SK-N-SH (cell line): ENCODE measurements around the gene PRKG1. TPM values are rescaled to one million over a fixed set of nuclear protein-coding genes. Genes with fewer than 3 reads are reported as not detected.
A peak's percentile ranks its signal among the peaks of the same experiment; 100 is the strongest.
"Not testable (repeated sequence)": the region's sequence is repeated elsewhere in the genome, so short reads cannot be mapped to it uniquely, and the experiment has no call there.

Experiments
- CTCF ChIA-PET: fragments of 300-600, 350-600 bp; formaldehyde crosslinking; extraction: SDS; loops from one replicate; lab custom pipeline; 2021; lab: Yijun Ruan, JAX
- POLR2A ChIA-PET: fragments of 350-600 bp; sonication (Branson Sonifier 250); formaldehyde crosslinking; extraction: SDS; loops from one replicate; lab custom pipeline; 2020; ENCODE audit warnings: antibody characterized with exemption, inconsistent platforms; lab: Yijun Ruan, JAX
- DNase-seq: peaks from one replicate; pipeline ENCODE4 v3.0.0; 2012
- H2AFZ ChIP-seq: fragments of 200-600 bp; sonication (generic); 2 replicates; pipeline ENCODE4 v1.8.1; 2016; ENCODE audit warnings: antibody characterized with exemption, mild to moderate bottlenecking, low read depth
- H3F3A ChIP-seq: fragments of 200-600 bp; sonication (generic); replicated peaks from 2 replicates; pipeline ENCODE3; 2016; ENCODE audit warnings: antibody characterized with exemption, mild to moderate bottlenecking; ENCODE audit not compliant: insufficient read depth
- H3K27ac ChIP-seq, 2 experiments: fragments of 200-500 bp in 1 of 2; fragments of 200-600 bp in 1 of 2; sonication (Bioruptor generic) in 1 of 2; sonication (generic), shearing (Covaris generic) in 1 of 2; 2 replicates each; pipeline versions ENCODE4 v1.5.1 to v1.6.1; 2014 to 2016; ENCODE audit warnings: low read depth in 2 of 2, inconsistent platforms in 1 of 2, low read length in 1 of 2, mild to moderate bottlenecking in 1 of 2, mixed read lengths in 1 of 2
- H3K27me3 ChIP-seq: fragments of 200-600 bp; sonication (generic), shearing (Covaris generic); 2 replicates; pipeline ENCODE4 v1.6.1; 2016; ENCODE audit warnings: mixed run types; ENCODE audit not compliant: insufficient read depth
- H3K36me3 ChIP-seq, 2 experiments: fragments of 200-500 bp in 1 of 2; fragments of 200-600 bp in 1 of 2; sonication (Bioruptor generic) in 1 of 2; sonication (generic) in 1 of 2; replicated peaks in 1 of 2; 2 replicates each; pipeline versions ENCODE3 to v1.5.1; 2014 to 2016; ENCODE audit warnings: low read length in 1 of 2, mild to moderate bottlenecking in 1 of 2; ENCODE audit not compliant: insufficient read depth in 2 of 2, control insufficient read depth in 1 of 2
- H3K4me1 ChIP-seq, 2 experiments: fragments of 200-500 bp in 1 of 2; fragments of 200-600 bp in 1 of 2; sonication (Bioruptor generic) in 1 of 2; sonication (generic), shearing (Covaris generic) in 1 of 2; 2 replicates each; pipeline versions ENCODE4 v1.5.1 to v1.6.1; 2014 to 2016; ENCODE audit warnings: low read depth in 1 of 2, low read length in 1 of 2, mixed run types in 1 of 2; ENCODE audit not compliant: insufficient read depth in 2 of 2, control insufficient read depth in 1 of 2
- H3K4me2 ChIP-seq: fragments of 200-600 bp; sonication (generic), shearing (Covaris generic); 2 replicates; pipeline ENCODE4 v1.6.1; 2017; ENCODE audit warnings: mixed run types
- H3K4me3 ChIP-seq, 2 experiments: fragments of 200-500 bp in 1 of 2; fragments of 200-600 bp in 1 of 2; sonication (Bioruptor generic) in 1 of 2; sonication (generic), shearing (Covaris generic) in 1 of 2; 2 replicates each; pipeline versions ENCODE4 v1.5.1 to v1.8.1; 2014 to 2016; ENCODE audit warnings: low read depth in 2 of 2, inconsistent platforms in 1 of 2, low read length in 1 of 2, mild to moderate bottlenecking in 1 of 2, mixed read lengths in 1 of 2, moderate library complexity in 1 of 2
- H3K79me2 ChIP-seq: fragments of 200-600 bp; sonication (generic); 2 replicates; pipeline ENCODE4 v1.8.1; 2017; ENCODE audit warnings: mild to moderate bottlenecking; ENCODE audit not compliant: insufficient read depth
- H3K9ac ChIP-seq: fragments of 200-600 bp; sonication (generic); 2 replicates; pipeline ENCODE4 v1.6.1; 2017; ENCODE audit warnings: mixed run types
- H3K9me2 ChIP-seq: fragments of 200-600 bp; sonication (generic); 2 replicates; pipeline ENCODE4 v1.6.1; 2017; ENCODE audit warnings: mixed run types
- H3K9me3 ChIP-seq: fragments of 200-600 bp; sonication (generic); 2 replicates; pipeline ENCODE4 v1.6.1; 2017; ENCODE audit warnings: mixed run types, mild to moderate bottlenecking, moderate library complexity
- H4K20me1 ChIP-seq: fragments of 200-600 bp; sonication (generic); 2 replicates; pipeline ENCODE4 v1.6.1; 2017; ENCODE audit warnings: mild to moderate bottlenecking, mixed run types; ENCODE audit not compliant: insufficient read depth
- EP300 ChIP-seq, 2 experiments: IDR thresholded peaks; 2 replicates each; pipeline versions ENCODE4 v1.4.0 to v1.6.1; 2012; ENCODE audit warnings: borderline replicate concordance in 1 of 2, low read depth in 1 of 2, low read length in 1 of 2
- EZH2phosphoT487 ChIP-seq: fragments of 200-600 bp; sonication (generic); IDR thresholded peaks from 2 replicates; pipeline ENCODE4 v1.6.1; 2017; ENCODE audit warnings: low read depth, mixed run types, mild to moderate bottlenecking, antibody characterized with exemption, moderate library complexity, borderline replicate concordance
- FOSL2 ChIP-seq: IDR thresholded peaks from 2 replicates; pipeline ENCODE4 v1.4.0; 2012; ENCODE audit warnings: low read depth, mild to moderate bottlenecking, moderate library complexity, borderline replicate concordance
- FOXM1 ChIP-seq: IDR thresholded peaks from 2 replicates; pipeline ENCODE4 v1.4.0; 2012; ENCODE audit warnings: low read depth, mild to moderate bottlenecking
- JUND ChIP-seq: IDR thresholded peaks from 2 replicates; pipeline ENCODE4 v1.4.0; 2012
- MAX ChIP-seq: IDR thresholded peaks from 2 replicates; pipeline ENCODE4 v1.4.0; 2012; ENCODE audit warnings: low read depth
- MXI1 ChIP-seq: IDR thresholded peaks from 2 replicates; pipeline ENCODE4 v1.6.1; 2012; ENCODE audit warnings: mild to moderate bottlenecking, low read depth, low read length, improper control_type of control experiment
- NRF1 ChIP-seq: IDR thresholded peaks from 2 replicates; pipeline ENCODE4 v1.6.1; 2012; ENCODE audit warnings: low read depth, mild to moderate bottlenecking, low read length
- POLR2AphosphoS5 ChIP-seq: IDR thresholded peaks from 2 replicates; pipeline ENCODE4 v1.6.1; 2012; ENCODE audit warnings: low read depth, low read length
- RAD21 ChIP-seq: IDR thresholded peaks from 2 replicates; pipeline ENCODE4 v1.6.1; 2012; ENCODE audit warnings: mild to moderate bottlenecking, low read length
- SIN3A ChIP-seq: IDR thresholded peaks from 2 replicates; pipeline ENCODE4 v1.6.1; 2012; ENCODE audit warnings: low read depth, mild to moderate bottlenecking, low read length, moderate library complexity, borderline replicate concordance
- SMC3 ChIP-seq: IDR thresholded peaks from 2 replicates; pipeline ENCODE4 v1.6.1; 2012; ENCODE audit warnings: low read depth, low read length, improper control_type of control experiment
- TCF12 ChIP-seq: IDR thresholded peaks from 2 replicates; pipeline ENCODE4 v1.4.0; 2012
- TEAD4 ChIP-seq: IDR thresholded peaks from 2 replicates; pipeline ENCODE4 v1.4.0; 2012; ENCODE audit warnings: mild to moderate bottlenecking, borderline replicate concordance; ENCODE audit not compliant: insufficient read depth
- WGBS: methylation state at CpG from one replicate; pipeline ENCODE4 v1.1.6; 2017; ENCODE audit warnings: low lambda C conversion rate; 5-methylcytosine and 5-hydroxymethylcytosine counted together
- polyA plus RNA-seq, 3 experiments: library from polyadenylated mRNA; depleted of rRNA; stranded (reverse); fragments of >200 nt; gene quantifications; 2 replicates each; pipeline ENCODE4 v1.2.3, GENCODE V29; 2012
- TF ChIP-seq, protein P1 (sequence below): fragments of 150-350 bp; IDR thresholded peaks from 2 replicates; pipeline ENCODE4 v1.6.1; 2017; ENCODE audit warnings: antibody characterized with exemption, low read length, low read depth, borderline replicate concordance
- TF ChIP-seq, protein P2 (sequence below): IDR thresholded peaks from 2 replicates; pipeline ENCODE4 v1.4.0; 2012; ENCODE audit warnings: low read depth, borderline replicate concordance
- TF ChIP-seq, protein P3 (sequence below): IDR thresholded peaks from 2 replicates; pipeline ENCODE4; 2012
- TF ChIP-seq, protein P4 (sequence below): fragments of 150-350 bp; IDR thresholded peaks from 2 replicates; pipeline ENCODE4 v1.6.1; 2016; ENCODE audit warnings: mild to moderate bottlenecking, low read depth, low read length

The PRKG1 gene
- polyA plus RNA-seq, 1 of the 3 experiments (the other 2 are of a cell fraction): 4.1 TPM

DNA sequence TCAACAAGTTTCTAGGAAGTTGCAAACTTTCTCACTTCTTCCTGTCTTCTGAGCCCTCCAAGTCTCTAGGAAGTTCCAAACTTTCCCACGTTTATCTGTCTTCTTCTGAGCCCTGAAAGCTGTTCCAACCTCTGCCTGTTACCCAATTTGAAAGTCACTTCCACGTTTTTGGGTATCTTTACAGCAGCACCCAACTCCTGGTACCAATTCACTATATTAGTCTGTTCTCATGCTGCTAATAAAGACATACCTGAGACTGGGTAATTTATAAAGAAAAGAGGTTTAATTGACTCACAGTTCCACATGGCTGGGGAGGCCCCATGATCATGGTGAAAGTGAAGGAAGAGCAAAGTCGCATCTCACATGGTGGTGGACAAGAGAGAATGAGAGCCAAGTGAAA is 381.5 kb downstream of the PRKG1 start:
- CTCF ChIA-PET, H2AFZ ChIP-seq, H4K20me1 ChIP-seq, H3K9me2 ChIP-seq, H3K36me3 ChIP-seq, H3F3A ChIP-seq, H3K9me3 ChIP-seq, H3K4me2 ChIP-seq, H3K9ac ChIP-seq, POLR2A ChIA-PET, DNase-seq, H3K27ac ChIP-seq, H3K4me3 ChIP-seq, H3K4me1 ChIP-seq, H3K27me3 ChIP-seq, H3K79me2 ChIP-seq: not testable (repeated sequence)
- 42% methylated on average over 3 of the region's 3 CpGs for WGBS

DNA sequence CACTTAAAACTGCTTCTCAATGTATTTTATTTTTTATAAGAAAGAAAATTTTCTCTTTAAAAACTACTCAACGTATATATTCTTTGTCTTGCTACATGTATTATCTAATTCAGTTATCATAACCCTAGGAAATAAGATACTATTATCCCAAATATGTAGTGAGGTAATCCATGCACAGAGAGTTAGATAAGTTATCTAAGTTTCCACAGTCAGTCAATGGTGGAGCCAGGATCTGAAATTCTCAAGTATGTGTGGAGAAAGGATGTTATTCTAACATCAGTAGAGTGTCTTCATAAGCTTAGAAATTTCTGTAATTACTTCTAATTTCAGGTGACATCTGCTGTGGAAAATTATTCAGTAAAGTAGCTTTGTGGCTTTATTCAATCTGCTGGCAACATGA is 385.2 kb downstream of the PRKG1 start:
- Histone ChIP-seq H3K4me3 (no peak overlapping the region), H3K9me3 (no peaks in the 10 kb centered on the region), H3K27me3 (no peaks in the 10 kb centered on the region), H3K4me2 (no peak overlapping the region), H3K27ac (no peak overlapping the region), H3K9ac (no peak overlapping the region), H3K9me2 (no peaks in the 10 kb centered on the region), H3K79me2 (no peaks in the 10 kb centered on the region), H2AFZ (no peak overlapping the region), H3K4me1 (no peaks in the 10 kb centered on the region; a peak in 2 of 4 replicates), H4K20me1 (no peaks in the 10 kb centered on the region), H3K36me3 (no peaks in the 10 kb centered on the region), H3F3A (no peaks in the 10 kb centered on the region)
- ChIA-PET POLR2A (no interaction called here), CTCF (no interaction called here)
- TF ChIP-seq SIN3A: no peak
- TF ChIP-seq, protein P1, sequence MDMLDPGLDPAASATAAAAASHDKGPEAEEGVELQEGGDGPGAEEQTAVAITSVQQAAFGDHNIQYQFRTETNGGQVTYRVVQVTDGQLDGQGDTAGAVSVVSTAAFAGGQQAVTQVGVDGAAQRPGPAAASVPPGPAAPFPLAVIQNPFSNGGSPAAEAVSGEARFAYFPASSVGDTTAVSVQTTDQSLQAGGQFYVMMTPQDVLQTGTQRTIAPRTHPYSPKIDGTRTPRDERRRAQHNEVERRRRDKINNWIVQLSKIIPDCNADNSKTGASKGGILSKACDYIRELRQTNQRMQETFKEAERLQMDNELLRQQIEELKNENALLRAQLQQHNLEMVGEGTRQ: no peak
- TF ChIP-seq NRF1: no peak
- TF ChIP-seq FOSL2: no peak
- TF ChIP-seq SMC3: no peak
- TF ChIP-seq POLR2AphosphoS5: no peak
- TF ChIP-seq, protein P2, sequence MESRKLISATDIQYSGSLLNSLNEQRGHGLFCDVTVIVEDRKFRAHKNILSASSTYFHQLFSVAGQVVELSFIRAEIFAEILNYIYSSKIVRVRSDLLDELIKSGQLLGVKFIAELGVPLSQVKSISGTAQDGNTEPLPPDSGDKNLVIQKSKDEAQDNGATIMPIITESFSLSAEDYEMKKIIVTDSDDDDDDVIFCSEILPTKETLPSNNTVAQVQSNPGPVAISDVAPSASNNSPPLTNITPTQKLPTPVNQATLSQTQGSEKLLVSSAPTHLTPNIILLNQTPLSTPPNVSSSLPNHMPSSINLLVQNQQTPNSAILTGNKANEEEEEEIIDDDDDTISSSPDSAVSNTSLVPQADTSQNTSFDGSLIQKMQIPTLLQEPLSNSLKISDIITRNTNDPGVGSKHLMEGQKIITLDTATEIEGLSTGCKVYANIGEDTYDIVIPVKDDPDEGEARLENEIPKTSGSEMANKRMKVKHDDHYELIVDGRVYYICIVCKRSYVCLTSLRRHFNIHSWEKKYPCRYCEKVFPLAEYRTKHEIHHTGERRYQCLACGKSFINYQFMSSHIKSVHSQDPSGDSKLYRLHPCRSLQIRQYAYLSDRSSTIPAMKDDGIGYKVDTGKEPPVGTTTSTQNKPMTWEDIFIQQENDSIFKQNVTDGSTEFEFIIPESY: no peak
- no peak for TF ChIP-seq RAD21
- 81% methylated on average over 1 of the region's 1 CpG for WGBS
- no peak for DNase-seq

- Histone ChIP-seq H3K79me2 (no peaks in the 10 kb centered on the region), H3K9ac (no peak overlapping the region), H3K4me1 (no peaks in the 10 kb centered on the region; a peak in 2 of 4 replicates), H4K20me1 (no peaks in the 10 kb centered on the region), H3K9me2 (no peaks in the 10 kb centered on the region), H3F3A (no peaks in the 10 kb centered on the region), H3K4me3 (no peak overlapping the region), H3K4me2 (no peak overlapping the region), H3K27me3 (no peaks in the 10 kb centered on the region), H2AFZ (no peak overlapping the region), H3K27ac (peak overlapping the region in 1 of 2 experiments; percentile 75; a peak in 2 of 4 replicates), H3K36me3 (no peaks in the 10 kb centered on the region), H3K9me3 (no peaks in the 10 kb centered on the region)
- CTCF ChIA-PET: no interaction called here
- POLR2A ChIA-PET: no interaction called here
- DNase-seq: no peak
- 42% methylated on average over 3 of the region's 3 CpGs for WGBS
- TF ChIP-seq TCF12: 0 out of 2 replicates have a peak, but pooled peaks have one; percentile 39
- TF ChIP-seq EZH2phosphoT487: no peak
- TF ChIP-seq, protein P3, sequence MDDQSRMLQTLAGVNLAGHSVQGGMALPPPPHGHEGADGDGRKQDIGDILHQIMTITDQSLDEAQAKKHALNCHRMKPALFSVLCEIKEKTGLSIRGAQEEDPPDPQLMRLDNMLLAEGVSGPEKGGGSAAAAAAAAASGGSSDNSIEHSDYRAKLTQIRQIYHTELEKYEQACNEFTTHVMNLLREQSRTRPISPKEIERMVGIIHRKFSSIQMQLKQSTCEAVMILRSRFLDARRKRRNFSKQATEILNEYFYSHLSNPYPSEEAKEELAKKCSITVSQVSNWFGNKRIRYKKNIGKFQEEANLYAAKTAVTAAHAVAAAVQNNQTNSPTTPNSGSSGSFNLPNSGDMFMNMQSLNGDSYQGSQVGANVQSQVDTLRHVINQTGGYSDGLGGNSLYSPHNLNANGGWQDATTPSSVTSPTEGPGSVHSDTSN: peak; percentile 88
- no peak for TF ChIP-seq MXI1
- no peak for TF ChIP-seq MAX
- TF ChIP-seq FOXM1: no peak
- no peak for TF ChIP-seq TEAD4
- TF ChIP-seq JUND: 0 out of 2 replicates have a peak, but pooled peaks have one; percentile 7
- peak in 1 of 2 experiments; percentile 21; a peak in 1 of 4 replicates for TF ChIP-seq EP300 (IDR thresholded peaks at IDR 0.05; ENCODE audit: borderline replicate concordance in 1 of 2, low read depth in 1 of 2, low read length in 1 of 2)
- TF ChIP-seq, protein P4, sequence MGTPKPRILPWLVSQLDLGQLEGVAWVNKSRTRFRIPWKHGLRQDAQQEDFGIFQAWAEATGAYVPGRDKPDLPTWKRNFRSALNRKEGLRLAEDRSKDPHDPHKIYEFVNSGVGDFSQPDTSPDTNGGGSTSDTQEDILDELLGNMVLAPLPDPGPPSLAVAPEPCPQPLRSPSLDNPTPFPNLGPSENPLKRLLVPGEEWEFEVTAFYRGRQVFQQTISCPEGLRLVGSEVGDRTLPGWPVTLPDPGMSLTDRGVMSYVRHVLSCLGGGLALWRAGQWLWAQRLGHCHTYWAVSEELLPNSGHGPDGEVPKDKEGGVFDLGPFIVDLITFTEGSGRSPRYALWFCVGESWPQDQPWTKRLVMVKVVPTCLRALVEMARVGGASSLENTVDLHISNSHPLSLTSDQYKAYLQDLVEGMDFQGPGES: no peak
Observed at GRCh38 chr10:51462076-51462779, 387.9 kb downstream of the PRKG1 start.
